ENCODE measurements around the gene BLVRA.

DNA sequence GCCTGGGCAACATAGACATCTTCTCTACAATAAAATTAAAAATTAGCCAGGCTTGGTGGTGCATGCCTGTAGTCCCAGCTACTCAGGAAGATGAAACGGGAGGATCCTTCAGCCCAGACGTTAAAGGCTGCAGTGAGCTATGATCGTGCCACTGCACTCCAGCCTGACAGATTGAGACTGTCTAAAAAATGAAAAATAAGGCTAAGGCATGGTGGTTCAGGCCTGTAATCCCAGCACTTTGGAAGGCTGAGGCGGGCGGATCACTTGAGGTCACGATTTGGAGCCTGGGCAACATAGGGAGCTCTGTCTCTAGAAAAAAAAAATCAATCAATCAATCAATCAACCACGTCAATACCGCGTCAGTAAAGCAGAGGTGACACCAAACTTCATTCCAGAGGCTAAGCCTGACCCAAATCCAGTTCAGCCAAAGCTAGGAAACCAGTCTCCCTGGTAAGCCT, 79.8 kb downstream of the BLVRA start:
- TF ChIP-seq SUZ12 (IDR thresholded peaks at IDR 0.05; ENCODE audit: extremely low read depth, insufficient read depth, insufficient read length) (no peak), YY1 (IDR thresholded peaks at IDR 0.05; ENCODE audit: insufficient read depth, insufficient read length) (no peak)
